ENCODE results near the gene MLX.

DNA sequence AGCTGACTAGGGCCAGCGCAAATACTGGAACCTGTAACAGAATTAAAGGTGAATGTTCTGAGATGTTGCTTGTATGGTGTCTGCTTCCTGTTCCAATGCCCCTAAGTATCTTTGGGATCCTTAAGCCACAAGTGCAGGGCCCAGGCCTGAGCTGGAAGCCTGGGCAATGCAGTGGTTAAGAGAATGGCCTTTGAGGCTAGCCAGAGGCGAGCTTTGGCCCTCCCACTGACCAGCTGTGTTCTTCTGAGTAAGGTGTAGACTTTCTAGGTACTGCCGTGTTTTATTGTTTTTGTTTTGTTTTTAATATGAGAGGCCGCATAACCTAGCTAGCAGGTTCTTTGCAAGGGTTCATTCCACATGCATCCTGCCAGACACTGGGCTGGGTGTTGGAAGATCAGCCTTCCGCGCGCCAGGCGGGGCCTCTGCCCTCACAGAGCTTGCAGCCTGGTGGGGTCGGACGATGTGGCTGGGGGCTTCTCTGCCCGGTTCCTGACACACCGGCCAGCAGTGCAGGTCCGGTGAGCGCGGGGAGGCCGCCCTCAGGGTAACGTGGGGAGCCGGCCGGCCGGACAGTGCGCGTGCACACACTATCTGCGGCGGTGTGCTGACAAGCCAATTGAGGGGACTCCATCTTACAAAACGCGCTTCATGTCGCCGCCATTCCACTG is 551 bp upstream of the MLX start:
- TF ChIP-seq CTCF (IDR thresholded peaks at IDR 0.05) (no peak), EP300 (IDR thresholded peaks at IDR 0.05) (no peak), POLR2AphosphoS5 (IDR thresholded peaks at IDR 0.05) (no peak)
